MV-4-11 (cell line): ENCODE data around the gene FLT1.

Experiments
- DNase-seq: peaks from one replicate; lab custom pipeline; 2025; lab: John Stamatoyannopoulos, UW

The FLT1 gene

GRCh38 chr13:28319528-28319927 is 175.4 kb downstream of the FLT1 start:
- no peak for DNase-seq

DNA sequence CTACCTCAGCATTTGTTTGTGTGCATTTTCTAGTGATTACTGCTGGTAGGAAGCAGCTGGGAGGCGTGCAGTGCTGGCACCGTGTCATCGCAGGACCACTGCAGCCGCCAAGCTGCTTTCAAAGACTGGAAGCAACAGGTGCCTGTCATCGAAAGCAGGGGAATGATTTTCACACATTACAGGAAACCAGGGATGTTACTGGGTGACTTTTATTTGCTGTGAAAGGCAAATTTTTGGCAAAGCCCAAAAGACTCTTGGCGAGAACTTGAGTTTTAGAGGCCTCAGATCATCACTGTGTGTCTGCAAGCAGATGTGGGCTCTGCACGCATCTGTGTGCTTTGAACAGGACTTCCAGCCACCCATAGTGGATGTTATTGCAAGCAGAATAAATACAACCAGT is 176.4 kb downstream of the FLT1 start:
- no peak for DNase-seq

- peak; percentile 81 for DNase-seq
Measured at GRCh38 chr13:28316836-28317235, 178.1 kb downstream of the FLT1 start.

GRCh38 chr13:28316129-28316528 is 178.8 kb downstream of the FLT1 start:
- DNase-seq, result no peak

- DNase-seq, result no peak
Measured at GRCh38 chr13:28314879-28315278, 180.0 kb downstream of the FLT1 start.

- peak; percentile 29 for DNase-seq
Measured at GRCh38 chr13:28313579-28313978, 181.3 kb downstream of the FLT1 start.

- DNase-seq, result peak; percentile 22
Measured at GRCh38 chr13:28306325-28306724, 188.6 kb downstream of the FLT1 start.

GRCh38 chr13:28301839-28302238 is 193.1 kb downstream of the FLT1 start:
- no peak for DNase-seq

- no peak for DNase-seq
Measured at GRCh38 chr13:28299916-28300315, 195.0 kb downstream of the FLT1 start.

GRCh38 chr13:28297341-28297740 is 197.6 kb downstream of the FLT1 start:
- DNase-seq, result no peak

- no peak for DNase-seq
Measured at GRCh38 chr13:28286263-28286662, 208.7 kb downstream of the FLT1 start.

DNA sequence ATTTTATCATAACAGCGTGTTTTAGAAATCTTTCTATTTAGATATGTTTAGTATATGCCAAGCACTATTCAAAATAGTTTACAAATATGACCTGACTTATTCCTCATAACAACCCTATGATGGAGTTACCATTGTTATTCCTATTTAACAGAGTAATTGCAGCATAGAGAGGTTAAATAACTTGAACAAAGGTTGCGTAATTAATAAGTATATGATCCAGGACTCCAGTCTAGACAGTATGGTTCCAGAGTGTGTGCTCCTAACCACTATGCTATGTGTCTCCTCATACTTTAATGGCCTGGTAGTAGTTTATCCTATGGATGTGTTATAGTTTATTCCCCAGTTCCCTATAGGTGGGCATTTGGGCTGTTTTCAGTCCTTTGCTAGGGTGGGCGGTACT is 211.3 kb downstream of the FLT1 start:
- DNase-seq, result no peak

- no peak for DNase-seq
Measured at GRCh38 chr13:28282451-28282850, 212.5 kb downstream of the FLT1 start.

GRCh38 chr13:28273919-28274318 is 221.0 kb downstream of the FLT1 start:
- peak; percentile 42 for DNase-seq

DNA sequence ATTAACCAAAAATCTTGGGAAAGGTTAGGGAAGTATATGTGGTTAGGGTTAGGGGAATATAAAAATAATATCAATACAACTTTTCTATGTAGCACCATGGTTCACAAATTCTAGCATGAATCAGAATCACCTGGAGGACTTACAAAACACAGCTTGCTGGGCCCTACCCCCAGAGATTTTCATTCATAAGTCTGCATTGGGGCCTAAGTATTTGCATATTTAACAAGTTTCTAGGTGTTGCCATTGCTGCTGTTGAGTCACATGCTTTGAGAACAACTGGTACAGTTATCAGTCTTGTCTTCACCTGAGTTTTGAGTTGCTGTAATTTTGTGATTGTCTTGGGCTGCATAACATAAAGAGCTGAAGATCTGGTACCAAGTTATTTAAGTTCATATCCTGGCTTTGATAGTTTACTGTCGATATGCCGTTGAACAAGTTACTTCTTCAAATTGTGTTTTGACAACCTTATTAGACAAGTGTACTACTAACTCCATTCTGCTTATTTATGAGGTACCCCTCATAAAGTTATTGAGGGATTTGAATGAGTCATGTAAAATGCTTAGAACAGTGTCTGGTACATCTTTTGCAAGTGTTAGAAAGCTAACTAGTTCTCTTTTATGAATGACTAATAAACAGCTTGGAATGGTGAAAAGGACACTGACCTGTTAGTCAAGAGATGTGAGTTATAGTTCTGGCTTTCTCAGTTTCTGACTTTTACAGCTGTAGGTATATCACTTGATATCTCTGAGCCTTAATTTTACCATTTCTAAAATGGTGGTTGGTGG is 223.7 kb downstream of the FLT1 start:
- DNase-seq, result peak; percentile 70

DNA sequence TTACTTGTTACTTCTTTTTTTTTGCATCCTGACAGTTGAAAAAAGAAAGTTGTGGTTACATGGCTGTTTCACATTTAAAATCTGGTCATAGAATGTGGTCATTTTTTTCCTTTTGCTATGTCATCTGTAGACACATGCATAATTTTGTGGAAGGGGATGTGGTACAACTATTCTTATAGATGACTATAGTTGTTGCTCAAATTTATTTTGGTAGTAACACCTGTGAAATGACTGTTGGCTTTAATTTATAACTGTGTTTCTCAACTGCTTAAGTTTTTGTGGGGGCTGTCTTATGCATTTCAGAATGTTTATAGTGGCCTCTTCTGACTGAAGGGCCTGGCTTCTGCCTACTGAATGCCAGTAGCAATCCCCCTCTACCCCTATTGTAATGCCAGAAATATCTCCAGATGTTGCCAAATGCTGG is 226.1 kb downstream of the FLT1 start:
- DNase-seq, result peak; percentile 100

DNA sequence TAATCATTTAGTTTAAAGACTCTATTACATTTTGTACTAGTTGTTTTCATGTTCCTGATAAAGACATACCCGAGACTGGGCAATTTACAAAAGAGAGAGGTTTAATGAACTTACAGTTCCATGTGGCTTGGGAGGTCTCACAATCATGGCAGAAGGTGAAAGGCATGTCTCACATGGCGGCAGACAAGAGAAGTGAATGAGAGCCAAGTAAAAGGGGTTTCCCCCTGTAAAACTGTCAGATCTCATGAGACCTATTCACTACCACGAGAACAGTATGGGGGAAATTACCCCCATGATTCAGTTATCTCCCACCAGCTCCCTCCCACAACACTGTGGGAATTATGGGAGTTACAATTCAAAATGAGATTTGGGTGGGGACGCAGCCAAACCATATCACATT is 227.4 kb downstream of the FLT1 start:
- no peak for DNase-seq

- DNase-seq, result peak; percentile 36
Measured at GRCh38 chr13:28258417-28258816, 236.5 kb downstream of the FLT1 start.

- DNase-seq, result no peak
Measured at GRCh38 chr13:28257305-28257704, 237.6 kb downstream of the FLT1 start.

DNA sequence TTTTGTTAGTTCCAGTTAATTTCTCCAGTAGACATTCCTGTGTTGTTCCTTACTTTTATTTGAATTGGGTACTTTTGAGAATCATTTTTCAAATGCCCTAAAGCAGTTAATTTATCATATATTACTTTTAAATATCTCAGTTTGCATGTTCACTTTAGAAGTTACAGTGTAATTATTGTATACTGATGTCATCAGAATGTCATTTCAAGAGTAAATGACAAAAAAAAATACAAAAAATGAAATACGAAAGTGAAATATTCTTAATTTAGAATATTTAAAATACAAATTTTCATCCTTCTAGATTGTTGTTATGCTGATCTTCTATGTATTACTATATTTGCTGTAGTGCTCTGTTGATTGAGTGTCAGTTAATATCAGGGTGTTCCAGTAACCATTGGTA is 242.4 kb downstream of the FLT1 start:
- no peak for DNase-seq

- peak; percentile 81 for DNase-seq
Measured at GRCh38 chr13:28251466-28251865, 243.5 kb downstream of the FLT1 start.

DNA sequence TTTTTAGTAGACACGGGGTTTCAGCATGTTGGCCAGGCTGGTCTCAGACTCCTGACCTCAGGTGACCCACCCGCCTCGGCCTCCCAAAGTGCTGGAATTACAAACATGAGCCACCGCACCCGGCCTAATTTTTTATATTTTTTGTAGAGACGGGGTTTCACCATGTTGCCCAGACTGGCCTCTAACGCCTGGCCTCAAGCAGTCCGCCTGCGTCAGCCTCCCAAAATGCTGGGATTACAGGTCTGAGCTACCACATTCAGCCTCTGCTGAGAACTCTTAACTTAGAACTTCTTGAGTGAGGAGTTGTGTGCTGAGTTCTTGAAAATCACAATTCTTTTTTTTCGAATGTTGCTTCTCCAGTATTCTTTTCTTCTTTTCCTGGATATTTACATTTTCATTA is 244.4 kb downstream of the FLT1 start:
- no peak for DNase-seq
